Stimulated activated CD4-positive, alpha-beta T cell treated with anti-CD3 and anti-CD28 coated beads, Interleukin-1b, Interleukin-23, amount 100 ng/mL, for 1 hour (primary cell): ENCODE results near the gene KIF5A.
A peak's percentile ranks its signal among the peaks of the same experiment; 100 is the strongest.

Experiments
- DNase-seq, 2 donors: peaks; one replicate each; pipeline ENCODE4 v3.0.0-alpha.2; 2020; ENCODE audit warnings: low read depth in 2 of 2

Gene KIF5A

DNA sequence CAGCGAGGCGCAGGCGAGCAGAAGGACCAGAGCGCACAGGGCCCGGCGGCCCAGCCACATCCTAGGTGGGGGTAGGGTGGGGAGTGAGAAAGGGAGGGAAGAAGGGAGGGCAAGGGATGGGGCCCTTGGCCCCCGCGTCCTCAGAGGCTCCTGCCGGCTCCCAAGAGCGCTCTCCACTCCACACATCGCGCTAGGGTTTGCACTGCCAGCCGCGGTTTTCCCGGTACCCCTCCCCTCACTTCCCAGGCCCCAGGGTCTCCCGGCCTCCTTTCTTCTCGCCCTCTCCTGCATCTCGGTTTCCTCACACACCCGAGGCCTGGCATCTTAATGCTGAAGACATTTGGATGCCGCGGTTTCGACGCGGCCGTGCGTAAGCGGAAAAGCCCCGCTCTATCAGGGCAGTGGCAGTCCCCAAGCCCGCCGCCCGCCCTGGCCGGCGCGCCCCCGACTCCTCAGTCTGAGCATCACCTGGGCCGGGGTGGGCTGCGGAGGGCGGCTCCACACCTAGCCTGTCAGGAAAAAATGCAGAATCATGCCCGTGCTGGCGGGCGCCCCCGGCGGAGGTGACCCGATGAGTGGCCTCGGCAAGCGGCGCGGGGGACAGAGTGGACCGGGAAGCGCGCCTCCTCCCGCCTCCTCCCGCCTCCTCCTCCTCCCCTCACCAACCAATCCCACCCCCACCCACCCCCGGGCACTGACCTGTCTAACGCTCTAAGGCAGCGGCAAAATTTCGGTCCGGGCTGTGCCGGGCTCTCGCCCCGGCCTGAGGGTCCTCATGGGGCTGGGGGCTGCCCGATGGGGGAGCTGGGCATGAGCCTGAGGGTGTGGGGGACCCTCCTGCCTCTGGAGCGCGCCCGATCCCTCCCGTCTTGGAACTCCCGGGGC is 82.5 kb downstream of the KIF5A start:
- no peak for DNase-seq

DNA sequence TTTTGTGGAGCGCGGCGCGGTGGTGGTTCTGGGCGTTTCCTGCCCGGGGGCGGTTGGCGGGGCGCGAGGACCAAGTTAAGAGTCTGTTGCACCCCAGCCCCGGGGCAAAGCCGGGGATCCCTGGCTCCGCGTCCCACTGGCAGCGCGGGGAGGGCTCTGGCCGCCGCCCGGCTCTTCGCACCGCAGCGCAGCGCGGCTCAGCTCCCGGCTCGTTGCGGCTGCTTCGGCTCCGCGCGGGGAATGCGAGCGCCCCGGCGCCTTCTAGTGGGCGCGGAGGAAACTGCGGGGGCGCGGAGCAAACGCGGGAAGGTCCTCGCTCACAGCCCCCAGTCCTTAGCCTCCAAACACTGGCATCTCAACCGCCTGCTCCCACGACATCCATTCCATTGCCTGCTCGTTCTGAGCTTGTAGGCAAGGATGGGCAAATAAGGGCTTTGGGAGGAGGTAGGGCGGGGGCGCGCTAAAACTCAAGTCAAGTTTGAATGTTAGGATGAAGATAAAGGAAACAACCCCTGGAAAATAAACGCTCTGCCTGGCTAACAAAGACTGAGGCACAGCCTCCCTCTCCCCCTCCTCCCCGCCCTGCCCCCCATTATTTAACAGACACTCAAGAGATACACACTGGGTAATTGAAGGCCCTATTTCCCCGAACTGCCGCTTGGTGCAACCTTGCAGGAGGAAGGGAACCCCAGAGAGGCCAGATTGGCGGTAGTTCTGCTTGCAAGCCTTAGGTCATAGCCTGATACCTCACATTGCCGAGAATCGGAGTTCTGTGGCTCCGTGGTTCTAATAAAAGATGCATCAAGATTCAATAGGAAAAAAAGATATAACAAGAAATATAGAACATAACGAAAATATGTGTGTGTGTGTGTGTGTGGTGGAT is 83.4 kb downstream of the KIF5A start, which contains the start of gene B4GALNT1:
Gene B4GALNT1, minus strand, starts transcription at position 244 of the 883 bp plus-strand sequence. CDS start 1,069 bp downstream, outside the sequence.
- DNase-seq, result peak in 1 of 2 donors; percentile 45
